Measurements from ENCODE around the gene NLGN2. TPM values are rescaled to one million over a fixed set of nuclear protein-coding genes. Genes with fewer than 3 reads are reported as not detected.

NLGN2 gene
- total RNA-seq, 1 experiment from 2014 or later = 6.7 TPM

- H3K36me3 Mint-ChIP-seq (ENCODE audit: insufficient read depth, unreplicated experiment) = no peaks in the 10 kb centered on the region
- no peak overlapping the region for H3K4me3 Mint-ChIP-seq (ENCODE audit: unreplicated experiment)
- TF ChIP-seq CTCF (IDR thresholded peaks at IDR 0.05; ENCODE audit: unreplicated experiment) = no peak
- BruUV-seq (replicated peaks) = no TSS peak
- intact Hi-C loops (cut with micrococcal nuclease) = no loop called here
- POLR2A ChIA-PET = interaction anchor here (1.1 to 1.7 kb wide), 2 partner anchors 10 to 71 kb away, joined by 3 to 4 read pairs; partner anchors contain the start of gene TNK1
- H3K27ac Mint-ChIP-seq (ENCODE audit: low read depth, unreplicated experiment) = no peak overlapping the region
- H3K4me1 Mint-ChIP-seq (ENCODE audit: insufficient read depth, unreplicated experiment) = no peaks in the 10 kb centered on the region
- DNase-seq (ENCODE audit: unreplicated experiment) = no peak
- no peaks in the 10 kb centered on the region for H3K27me3 Mint-ChIP-seq (ENCODE audit: insufficient read depth, unreplicated experiment)
- CTCF ChIA-PET = interaction anchor here (2.1 kb wide), 1 partner anchor 15 kb away, joined by 12 read pairs; no protein-coding TSS in a partner anchor
- no peaks in the 10 kb centered on the region for H3K9me3 Mint-ChIP-seq (ENCODE audit: unreplicated experiment)
Measured at GRCh38 chr17:7370853-7371252, 36.8 kb upstream of the NLGN2 start.

GRCh38 chr17:7374353-7374752 is 33.3 kb upstream of the NLGN2 start:
- BruUV-seq (replicated peaks) = no TSS peak
- TF ChIP-seq CTCF (IDR thresholded peaks at IDR 0.05; ENCODE audit: unreplicated experiment) = no peak
- ChIA-PET POLR2A (no interaction called here), CTCF (interaction anchor here (1.3 to 1.5 kb wide), 2 partner anchors 19 to 63 kb away, joined by 3 to 4 read pairs; partner anchors contain the start of gene TMEM95)
- no peaks in the 10 kb centered on the region for H3K27me3 Mint-ChIP-seq (ENCODE audit: insufficient read depth, unreplicated experiment)
- no peaks in the 10 kb centered on the region for H3K36me3 Mint-ChIP-seq (ENCODE audit: insufficient read depth, unreplicated experiment)
- H3K4me3 Mint-ChIP-seq (ENCODE audit: unreplicated experiment) = no peak overlapping the region
- H3K27ac Mint-ChIP-seq (ENCODE audit: low read depth, unreplicated experiment) = no peak overlapping the region
- DNase-seq (ENCODE audit: unreplicated experiment) = no peak
- H3K9me3 Mint-ChIP-seq (ENCODE audit: unreplicated experiment) = peaks cover 6% of the 10 kb centered on the region
- no peaks in the 10 kb centered on the region for H3K4me1 Mint-ChIP-seq (ENCODE audit: insufficient read depth, unreplicated experiment)
- intact Hi-C loops (cut with micrococcal nuclease) = no loop called here

- BruUV-seq (replicated peaks) = no TSS peak
- Mint-ChIP-seq H3K9me3 (ENCODE audit: unreplicated experiment) (peaks cover 9% of the 10 kb centered on the region), H3K36me3 (ENCODE audit: insufficient read depth, unreplicated experiment) (peaks cover 12% of the 10 kb centered on the region), H3K27me3 (ENCODE audit: insufficient read depth, unreplicated experiment) (no peaks in the 10 kb centered on the region), H3K4me3 (ENCODE audit: unreplicated experiment) (peak overlapping the region; percentile 14), H3K4me1 (ENCODE audit: insufficient read depth, unreplicated experiment) (peaks cover 13% of the 10 kb centered on the region), H3K27ac (ENCODE audit: low read depth, unreplicated experiment) (no peak overlapping the region)
- no peak for DNase-seq (ENCODE audit: unreplicated experiment)
- no peak for TF ChIP-seq CTCF (IDR thresholded peaks at IDR 0.05; ENCODE audit: unreplicated experiment)
- ChIA-PET CTCF (no interaction called here), POLR2A (no interaction called here)
- intact Hi-C loops (cut with micrococcal nuclease) = no loop called here
Measured at GRCh38 chr17:7379134-7379533, 28.5 kb upstream of the NLGN2 start.

GRCh38 chr17:7380321-7380720 is 27.3 kb upstream of the NLGN2 start:
- Mint-ChIP-seq H3K4me1 (ENCODE audit: insufficient read depth, unreplicated experiment) (peaks cover 13% of the 10 kb centered on the region), H3K36me3 (ENCODE audit: insufficient read depth, unreplicated experiment) (peaks cover 12% of the 10 kb centered on the region), H3K9me3 (ENCODE audit: unreplicated experiment) (peaks cover 9% of the 10 kb centered on the region), H3K27ac (ENCODE audit: low read depth, unreplicated experiment) (peak overlapping the region; percentile 90), H3K4me3 (ENCODE audit: unreplicated experiment) (peak overlapping the region; percentile 94), H3K27me3 (ENCODE audit: insufficient read depth, unreplicated experiment) (no peaks in the 10 kb centered on the region)
- no peak for TF ChIP-seq CTCF (IDR thresholded peaks at IDR 0.05; ENCODE audit: unreplicated experiment)
- ChIA-PET CTCF (interaction anchor here (0.5 to 1.5 kb wide), 5 partner anchors 12 to 239 kb away, joined by 3 to 4 read pairs (median 3); no protein-coding TSS in a partner anchor), POLR2A (interaction anchor here (0.6 to 2.3 kb wide), 15 partner anchors 9 to 307 kb away, joined by 3 to 21 read pairs (median 4); partner anchors contain the start of genes MPDU1, PLSCR3, POLR2A and TMEM256)
- BruUV-seq (replicated peaks) = no TSS peak
- DNase-seq (ENCODE audit: unreplicated experiment) = peak; percentile 24
- intact Hi-C loops (cut with micrococcal nuclease) = loop anchor here (2.0 kb wide), 1 partner anchor 26 kb away; the partner anchor contains the start of gene TMEM95
